Retinal pigment epithelial cell (primary cell): ENCODE data around the gene PTPRR.

Source experiments
- DNase-seq: peaks from one replicate; pipeline ENCODE4 v3.0.0-alpha.2; 2010; ENCODE audit warnings: low read depth
- H3K4me3 ChIP-seq: 2 replicates; pipeline ENCODE4 v1.5.1; 2011; ENCODE audit warnings: mild to moderate bottlenecking, low read length, control low read depth, moderate library complexity
- TF ChIP-seq, protein P1 (sequence below): conservative IDR thresholded peaks from 2 replicates; pipeline ENCODE4 v1.5.1; 2011; ENCODE audit warnings: low read depth, low read length, control low read depth, inconsistent platforms

The PTPRR gene

GRCh38 chr12:70960484-70960883 is 39.9 kb upstream of the PTPRR start:
- no peak for DNase-seq
- TF ChIP-seq, protein P1, sequence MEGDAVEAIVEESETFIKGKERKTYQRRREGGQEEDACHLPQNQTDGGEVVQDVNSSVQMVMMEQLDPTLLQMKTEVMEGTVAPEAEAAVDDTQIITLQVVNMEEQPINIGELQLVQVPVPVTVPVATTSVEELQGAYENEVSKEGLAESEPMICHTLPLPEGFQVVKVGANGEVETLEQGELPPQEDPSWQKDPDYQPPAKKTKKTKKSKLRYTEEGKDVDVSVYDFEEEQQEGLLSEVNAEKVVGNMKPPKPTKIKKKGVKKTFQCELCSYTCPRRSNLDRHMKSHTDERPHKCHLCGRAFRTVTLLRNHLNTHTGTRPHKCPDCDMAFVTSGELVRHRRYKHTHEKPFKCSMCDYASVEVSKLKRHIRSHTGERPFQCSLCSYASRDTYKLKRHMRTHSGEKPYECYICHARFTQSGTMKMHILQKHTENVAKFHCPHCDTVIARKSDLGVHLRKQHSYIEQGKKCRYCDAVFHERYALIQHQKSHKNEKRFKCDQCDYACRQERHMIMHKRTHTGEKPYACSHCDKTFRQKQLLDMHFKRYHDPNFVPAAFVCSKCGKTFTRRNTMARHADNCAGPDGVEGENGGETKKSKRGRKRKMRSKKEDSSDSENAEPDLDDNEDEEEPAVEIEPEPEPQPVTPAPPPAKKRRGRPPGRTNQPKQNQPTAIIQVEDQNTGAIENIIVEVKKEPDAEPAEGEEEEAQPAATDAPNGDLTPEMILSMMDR = no peak
- no peak overlapping the region for H3K4me3 ChIP-seq

GRCh38 chr12:70955415-70955814 is 34.9 kb upstream of the PTPRR start:
- no peak for DNase-seq
- TF ChIP-seq, protein P1 = no peak
- H3K4me3 ChIP-seq = no peak overlapping the region

DNA sequence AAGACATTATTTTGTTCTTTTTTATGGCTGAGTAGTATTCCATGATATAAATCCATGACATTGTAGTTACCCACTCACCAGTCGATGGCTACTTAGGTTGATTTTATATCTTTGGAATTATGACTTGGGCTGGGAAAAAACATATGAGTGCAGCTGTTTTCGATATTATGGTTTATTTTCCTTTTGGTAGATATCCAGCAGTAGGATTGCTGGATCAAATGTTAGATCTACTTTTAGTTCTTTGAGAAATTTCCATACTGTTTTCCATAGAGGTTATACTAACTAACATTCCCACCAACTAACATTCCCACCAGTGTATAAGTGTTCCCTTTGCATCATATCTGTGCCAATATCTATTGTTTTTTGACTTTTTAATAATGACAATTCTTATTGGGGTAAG is 29.9 kb upstream of the PTPRR start:
- TF ChIP-seq, protein P1 = no peak
- DNase-seq = no peak
- H3K4me3 ChIP-seq = no peak overlapping the region

- TF ChIP-seq, protein P1 = no peak
- DNase-seq = no peak
- no peak overlapping the region for H3K4me3 ChIP-seq
Observed at GRCh38 chr12:70948976-70949336, 28.4 kb upstream of the PTPRR start.

- DNase-seq = no peak
- H3K4me3 ChIP-seq = no peak overlapping the region
- TF ChIP-seq, protein P1 = no peak
Observed at GRCh38 chr12:70948236-70948975, 27.9 kb upstream of the PTPRR start.

DNA sequence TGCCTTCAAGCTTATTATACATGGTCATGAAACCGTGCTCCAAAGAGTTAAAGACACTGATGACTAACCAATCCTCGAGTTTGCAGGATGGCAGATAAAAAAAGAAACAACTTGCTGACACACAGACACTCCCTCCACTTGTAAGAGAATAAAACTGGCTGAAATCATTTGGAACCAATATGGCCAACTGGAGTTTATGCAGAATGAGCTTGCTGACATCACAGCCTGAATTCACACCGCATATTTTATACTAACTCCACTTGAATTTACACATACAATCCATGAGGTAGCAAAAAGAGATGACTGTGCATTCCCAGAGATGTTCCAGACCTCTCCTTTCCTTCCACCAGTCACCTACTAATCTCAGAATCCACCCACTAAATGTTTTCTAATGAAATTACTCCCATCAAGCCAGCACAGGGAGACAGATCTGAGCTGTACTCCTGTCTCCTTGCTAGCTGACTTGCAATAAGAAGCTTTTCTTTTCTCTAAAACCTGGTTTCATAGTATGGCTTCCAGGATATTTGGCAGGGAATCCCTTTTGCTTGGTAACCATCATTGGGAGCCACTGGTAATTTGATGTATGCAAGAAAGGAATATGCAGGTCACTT is 15.8 kb upstream of the PTPRR start:
- no peak for DNase-seq
- TF ChIP-seq, protein P1 = no peak
- H3K4me3 ChIP-seq = no peak overlapping the region

- H3K4me3 ChIP-seq = no peak overlapping the region
- DNase-seq = no peak
- TF ChIP-seq, protein P1 = no peak
Observed at GRCh38 chr12:70933133-70933532, 12.6 kb upstream of the PTPRR start.
